Measurements from ENCODE around the gene CORO1C.

DNA sequence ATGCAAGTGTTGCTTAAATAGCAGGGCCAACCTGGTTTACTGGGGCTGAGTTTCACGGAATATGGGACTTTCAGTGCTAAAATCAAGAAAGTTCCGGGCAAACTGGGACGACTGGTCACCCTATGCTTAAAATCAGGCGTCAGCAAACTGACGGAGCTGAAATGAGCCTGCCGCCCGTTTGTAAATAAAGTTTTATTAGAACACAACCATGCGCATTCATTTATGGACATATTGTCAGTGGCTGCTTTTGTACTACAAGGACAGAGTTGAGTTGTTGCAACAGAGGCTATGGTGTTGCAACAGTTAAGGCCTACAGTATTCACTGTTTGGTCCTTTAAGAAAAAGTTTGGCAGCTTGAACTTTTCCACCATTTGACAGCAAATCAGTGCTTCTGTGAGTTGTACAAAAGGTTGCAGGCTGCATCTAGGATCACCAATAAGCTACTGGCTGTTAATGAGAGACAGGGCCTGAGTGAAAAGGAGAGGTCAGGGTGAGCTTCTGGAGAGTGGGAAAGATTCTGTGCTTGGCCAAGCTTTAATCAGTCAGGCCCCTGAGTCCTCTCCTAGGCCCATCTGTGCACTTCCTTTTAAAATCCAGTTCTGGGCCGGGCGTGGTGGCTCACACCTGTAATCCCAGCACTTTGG, 111.0 kb downstream of the CORO1C start:
- TF ChIP-seq CTCF (conservative IDR thresholded peaks at IDR 0.05) (no peak), EZH2 (IDR thresholded peaks at IDR 0.05; ENCODE audit: low read depth) (no peak)

All from PC-9 (cell line).